ENCODE data around the gene SPOCK2. TPM values are rescaled to one million over a fixed set of nuclear protein-coding genes. Genes with fewer than 3 reads are reported as not detected.

Gene SPOCK2
- total RNA-seq, 1 experiment from 2014 or later = 1.1 TPM

- Histone ChIP-seq H3K79me2 (ENCODE audit: insufficient read depth, low read length) (no peaks in the 10 kb centered on the region), H4K20me1 (ENCODE audit: insufficient read depth) (no peaks in the 10 kb centered on the region), H3K4me2 (ENCODE audit: low read length) (no peak overlapping the region), H3K36me3 (ENCODE audit: control insufficient read depth in 1 of 2, insufficient read depth in 2 of 2, low read length in 2 of 2) (no peaks in the 10 kb centered on the region; a peak in 1 of 4 replicates), H3K9me2 (ENCODE audit: insufficient read depth) (no peaks in the 10 kb centered on the region), H2AFZ (ENCODE audit: low read depth, low read length, poor library complexity, severe bottlenecking) (no peak overlapping the region), H3K27ac (ENCODE audit: low read depth, low read length) (no peak overlapping the region), H3K9ac (ENCODE audit: low read length) (no peak overlapping the region), H3K4me3 (replicated peaks in 1 of 2; ENCODE audit: low read depth in 1 of 2, low read length in 2 of 2) (no peak overlapping the region), H3K27me3 (ENCODE audit: insufficient read depth, low read length) (no peaks in the 10 kb centered on the region), H3K9me3 (ENCODE audit: control insufficient read depth in 1 of 2, insufficient read depth in 1 of 2, low read depth in 1 of 2, low read length in 2 of 2) (no peaks in the 10 kb centered on the region), H3K4me1 (ENCODE audit: control insufficient read depth in 1 of 2, insufficient read depth in 2 of 2, low read length in 2 of 2) (peaks cover 15 to 17% of the 10 kb centered on the region in 2 experiments)
- RAD21 ChIA-PET (ENCODE audit: low non-redundant PET in 1 of 2, low total read pairs in 2 of 2, uncharacterized antibody in 2 of 2, unreplicated experiment in 2 of 2) = no interaction called here
- intact Hi-C loops (cut with micrococcal nuclease) = no loop called here
- no TSS peak for BruUV-seq (replicated peaks)
- ATAC-seq = no peak
- POLR2A ChIA-PET = no interaction called here
- TF ChIP-seq SIN3A (IDR thresholded peaks at IDR 0.05; ENCODE audit: low read depth) (no peak), MAX (IDR thresholded peaks at IDR 0.05) (no peak), EZH2 (IDR thresholded peaks at IDR 0.05) (no peak), POLR2AphosphoS5 (IDR thresholded peaks at IDR 0.05; ENCODE audit: low read depth, low read length) (no peak), JUND (IDR thresholded peaks at IDR 0.05) (no peak), EGR1 (IDR thresholded peaks at IDR 0.05; ENCODE audit: low read depth) (no peak), CBX3 (IDR thresholded peaks at IDR 0.05; ENCODE audit: low read depth) (no peak), ATF3 (IDR thresholded peaks at IDR 0.05) (no peak), RAD21 (IDR thresholded peaks at IDR 0.05; ENCODE audit: low read depth) (no peak), ZNF274 (IDR thresholded peaks at IDR 0.05; ENCODE audit: low read depth, low read length) (no peak), TCF7L2 (IDR thresholded peaks at IDR 0.05; ENCODE audit: borderline replicate concordance, extremely low read depth, insufficient read depth, insufficient read length) (no peak), ZFX (IDR thresholded peaks at IDR 0.05) (no peak), YY1 (IDR thresholded peaks at IDR 0.05; ENCODE audit: extremely low read depth, insufficient replicate concordance, low read depth, low read length) (no peak), EZH2phosphoT487 (IDR thresholded peaks at IDR 0.05; ENCODE audit: borderline replicate concordance) (no peak)
- TF ChIP-seq, protein P1, sequence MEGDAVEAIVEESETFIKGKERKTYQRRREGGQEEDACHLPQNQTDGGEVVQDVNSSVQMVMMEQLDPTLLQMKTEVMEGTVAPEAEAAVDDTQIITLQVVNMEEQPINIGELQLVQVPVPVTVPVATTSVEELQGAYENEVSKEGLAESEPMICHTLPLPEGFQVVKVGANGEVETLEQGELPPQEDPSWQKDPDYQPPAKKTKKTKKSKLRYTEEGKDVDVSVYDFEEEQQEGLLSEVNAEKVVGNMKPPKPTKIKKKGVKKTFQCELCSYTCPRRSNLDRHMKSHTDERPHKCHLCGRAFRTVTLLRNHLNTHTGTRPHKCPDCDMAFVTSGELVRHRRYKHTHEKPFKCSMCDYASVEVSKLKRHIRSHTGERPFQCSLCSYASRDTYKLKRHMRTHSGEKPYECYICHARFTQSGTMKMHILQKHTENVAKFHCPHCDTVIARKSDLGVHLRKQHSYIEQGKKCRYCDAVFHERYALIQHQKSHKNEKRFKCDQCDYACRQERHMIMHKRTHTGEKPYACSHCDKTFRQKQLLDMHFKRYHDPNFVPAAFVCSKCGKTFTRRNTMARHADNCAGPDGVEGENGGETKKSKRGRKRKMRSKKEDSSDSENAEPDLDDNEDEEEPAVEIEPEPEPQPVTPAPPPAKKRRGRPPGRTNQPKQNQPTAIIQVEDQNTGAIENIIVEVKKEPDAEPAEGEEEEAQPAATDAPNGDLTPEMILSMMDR (IDR thresholded peaks at IDR 0.05 in 2 of 3, conservative IDR thresholded peaks at IDR 0.05 in 1 of 3; ENCODE audit: borderline replicate concordance in 1 of 3, insufficient read depth in 1 of 3, low read depth in 2 of 3, low read length in 2 of 3) = no peak
- CTCF ChIA-PET = interaction anchor here (0.6 kb wide), 1 partner anchor 20 kb away, joined by 3 read pairs; no protein-coding TSS in a partner anchor
- DNase-seq (ENCODE audit: low read depth, low spot score) = no peak
Measured at GRCh38 chr10:72106154-72106849, 18.0 kb upstream of the SPOCK2 start.
